Karpas-422 (cell line): ENCODE data around the gene SNAP29. TPM values are rescaled to one million over a fixed set of nuclear protein-coding genes. Genes with fewer than 3 reads are reported as not detected.
"Not testable (repeated sequence)": the region's sequence is repeated elsewhere in the genome, so short reads cannot be mapped to it uniquely, and the experiment has no call there.

ENCODE experiments used
- DNase-seq: peaks from one replicate; pipeline ENCODE4 v3.0.0-alpha.2; 2015
- H2AFZ ChIP-seq: fragments of 200-600 bp; sonication (generic); 2 replicates; pipeline ENCODE4 v1.6.1; 2014; ENCODE audit warnings: antibody characterized with exemption, low read length, mixed read lengths
- H3K27ac ChIP-seq: fragments of 200-600 bp; sonication (generic); 2 replicates; pipeline ENCODE4 v1.5.1; 2014; ENCODE audit warnings: mild to moderate bottlenecking, low read length, moderate library complexity
- H3K27me3 ChIP-seq: fragments of 200-600 bp; sonication (generic); 2 replicates; pipeline ENCODE4 v1.6.1; 2014; ENCODE audit warnings: low read length, mixed read lengths
- H3K36me3 ChIP-seq: fragments of 200-600 bp; sonication (generic); 2 replicates; pipeline ENCODE4 v1.6.1; 2014; ENCODE audit warnings: low read length, mixed read lengths; ENCODE audit not compliant: insufficient read depth
- H3K4me1 ChIP-seq: fragments of 200-600 bp; sonication (generic); 2 replicates; pipeline ENCODE4 v1.6.1; 2014; ENCODE audit warnings: mild to moderate bottlenecking, low read length, mixed read lengths
- H3K4me2 ChIP-seq: fragments of 200-600 bp; sonication (generic); 2 replicates; pipeline ENCODE4 v1.6.1; 2014; ENCODE audit warnings: low read length, low read depth, mild to moderate bottlenecking; ENCODE audit not compliant: poor library complexity, severe bottlenecking
- H3K4me3 ChIP-seq: fragments of 200-600 bp; sonication (generic); 2 replicates; pipeline ENCODE4 v1.5.1; 2014; ENCODE audit warnings: mild to moderate bottlenecking, antibody characterized with exemption, low read length, mixed read lengths
- H3K79me2 ChIP-seq: fragments of 200-600 bp; sonication (generic); 2 replicates; pipeline ENCODE4 v1.6.1; 2014; ENCODE audit warnings: mild to moderate bottlenecking, low read length, mixed read lengths
- H3K9ac ChIP-seq: fragments of 200-600 bp; sonication (generic); 2 replicates; pipeline ENCODE4 v1.6.0; 2014; ENCODE audit warnings: low read length
- H3K9me2 ChIP-seq: fragments of 200-600 bp; sonication (generic), shearing (Covaris generic); replicated peaks from 2 replicates; pipeline ENCODE4 v1.6.0; 2014; ENCODE audit warnings: mild to moderate bottlenecking, low read length, moderate library complexity; ENCODE audit not compliant: insufficient read depth
- H3K9me3 ChIP-seq: fragments of 300-700, 200-600 bp; sonication (generic); 2 replicates; pipeline ENCODE4 v1.6.1; 2014; ENCODE audit warnings: low read length, mixed read lengths
- H4K20me1 ChIP-seq: fragments of 200-600 bp; sonication (generic); 2 replicates; pipeline ENCODE4 v1.6.1; 2014; ENCODE audit warnings: mild to moderate bottlenecking, antibody characterized with exemption, low read length, low read depth; ENCODE audit not compliant: insufficient read depth
- total RNA-seq: library from RNA; depleted of rRNA; stranded (reverse); fragments of >200 nt; shearing (Covaris generic); gene quantifications from 2 replicates; pipeline ENCODE4 v1.2.3, GENCODE V29; 2014; ENCODE audit warnings: low replicate concordance

SNAP29 gene
- total RNA-seq, 1 experiment from 2014 or later = 17.4 TPM

GRCh38 chr22:20904008-20904979 lies 45.5 kb downstream of the SNAP29 start:
- H3K9me3 ChIP-seq = no peaks in the 10 kb centered on the region
- no peaks in the 10 kb centered on the region for H3K36me3 ChIP-seq
- H3K27me3 ChIP-seq = no peaks in the 10 kb centered on the region
- no peak overlapping the region for H3K4me2 ChIP-seq
- H2AFZ ChIP-seq = no peak overlapping the region
- no peak overlapping the region for H3K27ac ChIP-seq
- no peak overlapping the region for H3K4me3 ChIP-seq
- no peaks in the 10 kb centered on the region for H3K4me1 ChIP-seq
- H3K9ac ChIP-seq = no peak overlapping the region
- DNase-seq = no peak
- no peaks in the 10 kb centered on the region for H3K79me2 ChIP-seq
- no peaks in the 10 kb centered on the region for H3K9me2 ChIP-seq
- H4K20me1 ChIP-seq = no peaks in the 10 kb centered on the region

- DNase-seq = no peak
- no peaks in the 10 kb centered on the region for H3K4me1 ChIP-seq
- no peaks in the 10 kb centered on the region for H3K27me3 ChIP-seq
- no peak overlapping the region for H2AFZ ChIP-seq
- H4K20me1 ChIP-seq = no peaks in the 10 kb centered on the region
- no peaks in the 10 kb centered on the region for H3K9me2 ChIP-seq
- no peaks in the 10 kb centered on the region for H3K36me3 ChIP-seq
- H3K79me2 ChIP-seq = no peaks in the 10 kb centered on the region
- no peak overlapping the region for H3K9ac ChIP-seq
- H3K9me3 ChIP-seq = no peaks in the 10 kb centered on the region
- no peak overlapping the region for H3K4me3 ChIP-seq
- no peak overlapping the region for H3K4me2 ChIP-seq
- H3K27ac ChIP-seq = no peak overlapping the region
Measured at GRCh38 chr22:20904980-20905355, 46.2 kb downstream of the SNAP29 start.

- Histone ChIP-seq H3K4me2 (no peak overlapping the region), H3K4me1 (no peaks in the 10 kb centered on the region), H3K27me3 (no peaks in the 10 kb centered on the region), H3K79me2 (no peaks in the 10 kb centered on the region), H3K27ac (no peak overlapping the region), H3K4me3 (no peak overlapping the region), H2AFZ (no peak overlapping the region), H3K36me3 (no peaks in the 10 kb centered on the region), H3K9me2 (no peaks in the 10 kb centered on the region), H4K20me1 (no peaks in the 10 kb centered on the region), H3K9me3 (no peaks in the 10 kb centered on the region), H3K9ac (no peak overlapping the region)
- no peak for DNase-seq
Measured at GRCh38 chr22:20905415-20906386, 46.9 kb downstream of the SNAP29 start.

- no peak for DNase-seq
- no peaks in the 10 kb centered on the region for H4K20me1 ChIP-seq
Measured at GRCh38 chr22:20906387-20906767, 47.6 kb downstream of the SNAP29 start.

GRCh38 chr22:20908717-20909116 lies 49.9 kb downstream of the SNAP29 start:
- not testable (repeated sequence) for H3K9me3 ChIP-seq, H4K20me1 ChIP-seq, H3K27ac ChIP-seq, DNase-seq, H3K9ac ChIP-seq, H3K36me3 ChIP-seq, H3K27me3 ChIP-seq, H2AFZ ChIP-seq, H3K4me2 ChIP-seq, H3K4me3 ChIP-seq, H3K79me2 ChIP-seq, H3K9me2 ChIP-seq, H3K4me1 ChIP-seq

More at GRCh38 chr22:20906387-20906767, 47.6 kb downstream of the SNAP29 start:
- Histone ChIP-seq H3K27ac (no peak overlapping the region), H3K4me1 (no peaks in the 10 kb centered on the region), H3K4me3 (no peak overlapping the region), H3K9me2 (no peaks in the 10 kb centered on the region), H3K27me3 (no peaks in the 10 kb centered on the region), H3K4me2 (no peak overlapping the region), H2AFZ (no peak overlapping the region), H3K79me2 (no peaks in the 10 kb centered on the region), H3K9ac (no peak overlapping the region), H3K9me3 (no peaks in the 10 kb centered on the region), H3K36me3 (no peaks in the 10 kb centered on the region)

- Histone ChIP-seq H3K9ac (no peak overlapping the region), H3K27me3 (no peaks in the 10 kb centered on the region), H3K4me3 (no peak overlapping the region), H3K27ac (no peak overlapping the region), H3K9me2 (no peaks in the 10 kb centered on the region), H3K9me3 (no peaks in the 10 kb centered on the region), H3K4me1 (no peaks in the 10 kb centered on the region), H4K20me1 (no peaks in the 10 kb centered on the region), H3K36me3 (no peaks in the 10 kb centered on the region), H3K4me2 (no peak overlapping the region), H2AFZ (no peak overlapping the region), H3K79me2 (no peaks in the 10 kb centered on the region)
- DNase-seq = no peak
Measured at GRCh38 chr22:20909543-20910303, 50.9 kb downstream of the SNAP29 start.

GRCh38 chr22:20912494-20912893 lies 53.7 kb downstream of the SNAP29 start:
- no peaks in the 10 kb centered on the region for H3K27me3 ChIP-seq
- H2AFZ ChIP-seq = no peak overlapping the region
- H3K9ac ChIP-seq = no peak overlapping the region
- H3K4me1 ChIP-seq = peaks cover 8% of the 10 kb centered on the region
- no peak overlapping the region for H3K4me2 ChIP-seq
- H3K9me2 ChIP-seq = no peaks in the 10 kb centered on the region
- H3K27ac ChIP-seq = no peak overlapping the region
- H3K79me2 ChIP-seq = peaks cover 2% of the 10 kb centered on the region
- no peaks in the 10 kb centered on the region for H3K36me3 ChIP-seq
- H3K4me3 ChIP-seq = no peak overlapping the region
- DNase-seq = no peak
- no peaks in the 10 kb centered on the region for H3K9me3 ChIP-seq
- no peaks in the 10 kb centered on the region; the same call in 1 of the 2 replicates for H4K20me1 ChIP-seq
